Lower leg skin (tissue), 3 donors: ENCODE results near the gene ADAMTS17.

Experiments used
- POLR2A ChIP-seq, 2 donors: fragments of 450-650 bp; IDR thresholded peaks; one replicate each; pipeline ENCODE4 v1.6.1; 2016 to 2017; ENCODE audit warnings: antibody characterized with exemption in 2 of 2, mild to moderate bottlenecking in 1 of 2, moderate library complexity in 1 of 2
- TF ChIP-seq, protein P1 (sequence below), 3 donors: fragments of 450-650 bp; IDR thresholded peaks; one replicate each; pipeline ENCODE4 v1.5.1; 2016; ENCODE audit warnings: antibody characterized with exemption in 3 of 3, mild to moderate bottlenecking in 3 of 3, moderate library complexity in 2 of 3

DNA sequence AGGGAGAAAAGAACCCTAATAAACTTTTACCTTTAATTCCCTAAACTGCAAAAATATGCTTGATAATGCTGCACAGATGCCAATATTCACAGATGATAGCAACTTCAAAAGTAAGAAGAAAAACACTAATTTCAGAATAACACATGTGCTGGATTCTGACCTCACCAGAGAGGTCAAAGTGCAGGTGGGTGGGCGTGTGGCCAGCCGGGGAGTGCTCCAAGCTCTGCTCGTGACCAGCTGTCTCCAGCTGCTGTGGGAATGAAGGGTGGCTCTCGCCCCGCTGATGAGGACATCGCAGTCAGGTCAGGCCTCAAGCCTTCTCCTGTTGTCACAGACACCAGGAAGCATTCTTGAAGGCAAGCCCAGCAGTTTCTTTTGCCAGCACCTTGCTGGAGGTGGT is 57.1 kb downstream of the ADAMTS17 start:
- TF ChIP-seq, protein P1, sequence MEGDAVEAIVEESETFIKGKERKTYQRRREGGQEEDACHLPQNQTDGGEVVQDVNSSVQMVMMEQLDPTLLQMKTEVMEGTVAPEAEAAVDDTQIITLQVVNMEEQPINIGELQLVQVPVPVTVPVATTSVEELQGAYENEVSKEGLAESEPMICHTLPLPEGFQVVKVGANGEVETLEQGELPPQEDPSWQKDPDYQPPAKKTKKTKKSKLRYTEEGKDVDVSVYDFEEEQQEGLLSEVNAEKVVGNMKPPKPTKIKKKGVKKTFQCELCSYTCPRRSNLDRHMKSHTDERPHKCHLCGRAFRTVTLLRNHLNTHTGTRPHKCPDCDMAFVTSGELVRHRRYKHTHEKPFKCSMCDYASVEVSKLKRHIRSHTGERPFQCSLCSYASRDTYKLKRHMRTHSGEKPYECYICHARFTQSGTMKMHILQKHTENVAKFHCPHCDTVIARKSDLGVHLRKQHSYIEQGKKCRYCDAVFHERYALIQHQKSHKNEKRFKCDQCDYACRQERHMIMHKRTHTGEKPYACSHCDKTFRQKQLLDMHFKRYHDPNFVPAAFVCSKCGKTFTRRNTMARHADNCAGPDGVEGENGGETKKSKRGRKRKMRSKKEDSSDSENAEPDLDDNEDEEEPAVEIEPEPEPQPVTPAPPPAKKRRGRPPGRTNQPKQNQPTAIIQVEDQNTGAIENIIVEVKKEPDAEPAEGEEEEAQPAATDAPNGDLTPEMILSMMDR (IDR thresholded peaks at IDR 0.05): no peak
- no peak for TF ChIP-seq POLR2A (IDR thresholded peaks at IDR 0.05)
